Breast epithelium (tissue), 3 donors: ENCODE data around the gene COL8A2.

Source experiments
- POLR2A ChIP-seq: fragments of 450-650 bp; IDR thresholded peaks from one replicate; pipeline ENCODE4 v1.6.1; 2016; ENCODE audit warnings: antibody characterized with exemption, mild to moderate bottlenecking, moderate library complexity
- TF ChIP-seq, protein P1 (sequence below), 3 donors: fragments of 450-650 bp; IDR thresholded peaks; one replicate each; pipeline ENCODE4 v1.5.1; 2016 to 2017; ENCODE audit warnings: antibody characterized with exemption in 3 of 3, mild to moderate bottlenecking in 3 of 3, moderate library complexity in 3 of 3

DNA sequence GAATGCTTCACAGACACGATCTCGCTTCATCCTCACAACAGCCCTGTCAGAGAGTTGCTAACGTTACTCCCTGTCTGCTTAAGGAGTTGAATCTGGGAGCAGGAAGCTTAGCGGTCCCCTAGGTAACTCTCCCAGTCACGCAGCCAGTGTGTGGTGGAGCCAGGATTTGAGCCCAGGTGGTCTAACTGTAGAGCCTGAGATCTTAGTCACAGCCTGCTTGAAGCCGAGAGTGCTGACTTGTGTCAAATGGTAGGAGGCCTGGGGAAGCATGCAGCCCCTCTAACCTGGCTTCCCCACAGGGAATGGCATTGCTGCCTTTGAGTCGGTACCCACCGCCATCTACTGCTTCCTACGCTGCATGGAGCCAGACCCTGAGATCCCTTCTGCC, 32.2 kb downstream of the COL8A2 start:
- TF ChIP-seq, protein P1, sequence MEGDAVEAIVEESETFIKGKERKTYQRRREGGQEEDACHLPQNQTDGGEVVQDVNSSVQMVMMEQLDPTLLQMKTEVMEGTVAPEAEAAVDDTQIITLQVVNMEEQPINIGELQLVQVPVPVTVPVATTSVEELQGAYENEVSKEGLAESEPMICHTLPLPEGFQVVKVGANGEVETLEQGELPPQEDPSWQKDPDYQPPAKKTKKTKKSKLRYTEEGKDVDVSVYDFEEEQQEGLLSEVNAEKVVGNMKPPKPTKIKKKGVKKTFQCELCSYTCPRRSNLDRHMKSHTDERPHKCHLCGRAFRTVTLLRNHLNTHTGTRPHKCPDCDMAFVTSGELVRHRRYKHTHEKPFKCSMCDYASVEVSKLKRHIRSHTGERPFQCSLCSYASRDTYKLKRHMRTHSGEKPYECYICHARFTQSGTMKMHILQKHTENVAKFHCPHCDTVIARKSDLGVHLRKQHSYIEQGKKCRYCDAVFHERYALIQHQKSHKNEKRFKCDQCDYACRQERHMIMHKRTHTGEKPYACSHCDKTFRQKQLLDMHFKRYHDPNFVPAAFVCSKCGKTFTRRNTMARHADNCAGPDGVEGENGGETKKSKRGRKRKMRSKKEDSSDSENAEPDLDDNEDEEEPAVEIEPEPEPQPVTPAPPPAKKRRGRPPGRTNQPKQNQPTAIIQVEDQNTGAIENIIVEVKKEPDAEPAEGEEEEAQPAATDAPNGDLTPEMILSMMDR (IDR thresholded peaks at IDR 0.05), result no peak
- no peak for TF ChIP-seq POLR2A
